ENCODE measurements around the gene DYNC2I2. TPM values are rescaled to one million over a fixed set of nuclear protein-coding genes. Genes with fewer than 3 reads are reported as not detected.

DYNC2I2 gene
- total RNA-seq, 2 donors from 2014 or later, result 87.8 to 119 TPM

DNA sequence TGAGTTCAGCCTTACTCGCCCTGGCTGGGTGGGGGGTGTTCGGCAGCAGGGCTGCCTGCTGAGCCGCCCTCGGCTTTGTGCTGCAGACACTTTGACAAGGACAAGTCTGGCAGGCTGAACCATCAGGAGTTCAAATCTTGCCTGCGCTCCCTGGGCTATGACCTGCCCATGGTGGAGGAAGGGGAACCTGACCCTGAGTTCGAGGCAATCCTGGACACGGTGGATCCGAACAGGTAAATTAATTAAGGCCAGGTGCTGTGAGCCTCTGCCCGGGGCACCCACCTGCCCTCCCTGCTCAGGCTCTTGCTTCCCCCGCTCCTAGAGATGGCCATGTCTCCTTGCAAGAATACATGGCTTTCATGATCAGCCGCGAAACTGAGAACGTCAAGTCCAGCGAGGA is 24.2 kb downstream of the DYNC2I2 start:
- Histone ChIP-seq H3K27me3 (ENCODE audit: control insufficient read depth, insufficient read depth, low read length, poor library complexity, severe bottlenecking) (no peaks in the 10 kb centered on the region), H3K9ac (ENCODE audit: extremely low read depth, low read length, poor library complexity, severe bottlenecking) (no peak overlapping the region), H3K36me3 (ENCODE audit: control insufficient read depth, insufficient read depth, low read length) (peaks cover 58% of the 10 kb centered on the region), H3K4me3 (ENCODE audit: low read length) (no peak overlapping the region), H3K4me1 (ENCODE audit: control insufficient read depth, insufficient read depth, low read length) (peaks cover 6% of the 10 kb centered on the region), H3K27ac (ENCODE audit: low read depth, low read length) (no peak overlapping the region), H3K9me3 (ENCODE audit: control insufficient read depth, low read length) (no peaks in the 10 kb centered on the region)
- Mint-ChIP-seq H3K4me3 (no peak overlapping the region), H3K27me3 (ENCODE audit: insufficient read depth) (no peaks in the 10 kb centered on the region), H3K9me3 (no peaks in the 10 kb centered on the region), H3K27ac (no peak overlapping the region), H3K36me3 (ENCODE audit: low read depth) (peaks cover 61% of the 10 kb centered on the region), H3K4me1 (peaks cover 2% of the 10 kb centered on the region)
- no peak for DNase-seq
- 95 to 99% methylated on average over 8 to 14 of the region's 14 CpGs for WGBS, 2 experiments (ENCODE audit: insufficient coverage in 1 of 2, insufficient read length in 1 of 2)
- TF ChIP-seq, protein P1, sequence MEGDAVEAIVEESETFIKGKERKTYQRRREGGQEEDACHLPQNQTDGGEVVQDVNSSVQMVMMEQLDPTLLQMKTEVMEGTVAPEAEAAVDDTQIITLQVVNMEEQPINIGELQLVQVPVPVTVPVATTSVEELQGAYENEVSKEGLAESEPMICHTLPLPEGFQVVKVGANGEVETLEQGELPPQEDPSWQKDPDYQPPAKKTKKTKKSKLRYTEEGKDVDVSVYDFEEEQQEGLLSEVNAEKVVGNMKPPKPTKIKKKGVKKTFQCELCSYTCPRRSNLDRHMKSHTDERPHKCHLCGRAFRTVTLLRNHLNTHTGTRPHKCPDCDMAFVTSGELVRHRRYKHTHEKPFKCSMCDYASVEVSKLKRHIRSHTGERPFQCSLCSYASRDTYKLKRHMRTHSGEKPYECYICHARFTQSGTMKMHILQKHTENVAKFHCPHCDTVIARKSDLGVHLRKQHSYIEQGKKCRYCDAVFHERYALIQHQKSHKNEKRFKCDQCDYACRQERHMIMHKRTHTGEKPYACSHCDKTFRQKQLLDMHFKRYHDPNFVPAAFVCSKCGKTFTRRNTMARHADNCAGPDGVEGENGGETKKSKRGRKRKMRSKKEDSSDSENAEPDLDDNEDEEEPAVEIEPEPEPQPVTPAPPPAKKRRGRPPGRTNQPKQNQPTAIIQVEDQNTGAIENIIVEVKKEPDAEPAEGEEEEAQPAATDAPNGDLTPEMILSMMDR (conservative IDR thresholded peaks at IDR 0.05), result no peak

DNA sequence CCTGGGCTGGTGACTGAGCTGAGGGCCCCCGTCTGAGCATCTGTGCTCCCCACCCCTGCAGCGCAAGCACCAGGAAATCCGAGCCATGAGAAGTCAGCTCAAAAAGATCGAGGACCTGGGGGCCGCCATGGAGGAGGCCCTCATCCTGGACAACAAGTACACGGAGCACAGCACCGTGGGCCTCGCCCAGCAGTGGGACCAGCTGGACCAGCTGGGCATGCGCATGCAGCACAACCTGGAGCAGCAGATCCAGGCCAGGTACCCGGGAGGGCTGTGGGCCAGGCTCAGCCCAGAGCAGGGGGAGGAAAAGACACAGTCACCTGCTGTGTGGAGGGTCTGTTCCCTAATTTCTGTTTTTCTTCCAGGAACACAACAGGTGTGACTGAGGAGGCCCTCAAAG is 24.6 kb downstream of the DYNC2I2 start:
- no peak overlapping the region for H3K27ac ChIP-seq (ENCODE audit: low read depth, low read length)
- no peaks in the 10 kb centered on the region for H3K27me3 ChIP-seq (ENCODE audit: control insufficient read depth, insufficient read depth, low read length, poor library complexity, severe bottlenecking)
- no peak overlapping the region for H3K9ac ChIP-seq (ENCODE audit: extremely low read depth, low read length, poor library complexity, severe bottlenecking)
- Mint-ChIP-seq H3K27me3 (ENCODE audit: insufficient read depth) (no peaks in the 10 kb centered on the region), H3K27ac (peak overlapping the region; percentile 44), H3K36me3 (ENCODE audit: low read depth) (peaks cover 62% of the 10 kb centered on the region), H3K4me3 (no peak overlapping the region), H3K9me3 (no peaks in the 10 kb centered on the region), H3K4me1 (peaks cover 2% of the 10 kb centered on the region)
- no peaks in the 10 kb centered on the region for H3K9me3 ChIP-seq (ENCODE audit: control insufficient read depth, low read length)
- TF ChIP-seq, protein P1 (conservative IDR thresholded peaks at IDR 0.05), result no peak
- DNase-seq, result no peak
- WGBS, 2 experiments (ENCODE audit: insufficient coverage in 1 of 2, insufficient read length in 1 of 2), result 96 to 97% methylated on average over 9 to 10 of the region's 10 CpGs
- H3K36me3 ChIP-seq (ENCODE audit: control insufficient read depth, insufficient read depth, low read length), result peaks cover 63% of the 10 kb centered on the region
- peaks cover 6% of the 10 kb centered on the region for H3K4me1 ChIP-seq (ENCODE audit: control insufficient read depth, insufficient read depth, low read length)
- no peak overlapping the region for H3K4me3 ChIP-seq (ENCODE audit: low read length)

DNA sequence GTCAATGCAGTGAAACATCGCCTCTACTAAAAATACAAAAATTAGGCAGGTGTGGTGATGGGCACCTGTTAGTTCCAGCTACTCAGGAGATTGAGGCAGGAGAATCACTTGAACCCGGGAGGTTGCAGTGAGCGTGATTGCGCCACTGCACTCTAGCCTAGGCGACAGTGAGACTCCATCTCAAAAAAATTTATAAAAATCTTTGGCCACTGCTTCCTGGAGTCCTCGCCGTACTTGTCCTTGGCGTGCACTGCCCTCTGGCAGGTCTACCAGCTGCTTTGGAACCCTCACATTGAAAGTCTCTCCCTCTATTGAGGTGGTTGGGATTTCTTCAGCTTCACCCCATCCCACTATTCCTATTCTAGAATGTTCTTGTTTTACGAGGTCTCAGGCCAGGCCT is 25.0 kb downstream of the DYNC2I2 start:
- H3K27me3 ChIP-seq (ENCODE audit: control insufficient read depth, insufficient read depth, low read length, poor library complexity, severe bottlenecking), result no peaks in the 10 kb centered on the region
- Mint-ChIP-seq H3K9me3 (no peaks in the 10 kb centered on the region), H3K27me3 (ENCODE audit: insufficient read depth) (no peaks in the 10 kb centered on the region), H3K27ac (peak overlapping the region; percentile 44), H3K4me1 (peaks cover 2% of the 10 kb centered on the region), H3K4me3 (no peak overlapping the region), H3K36me3 (ENCODE audit: low read depth) (peaks cover 63% of the 10 kb centered on the region)
- H3K27ac ChIP-seq (ENCODE audit: low read depth, low read length), result no peak overlapping the region
- peaks cover 67% of the 10 kb centered on the region for H3K36me3 ChIP-seq (ENCODE audit: control insufficient read depth, insufficient read depth, low read length)
- H3K4me1 ChIP-seq (ENCODE audit: control insufficient read depth, insufficient read depth, low read length), result peaks cover 6% of the 10 kb centered on the region
- no peak overlapping the region for H3K4me3 ChIP-seq (ENCODE audit: low read length)
- H3K9ac ChIP-seq (ENCODE audit: extremely low read depth, low read length, poor library complexity, severe bottlenecking), result no peak overlapping the region
- DNase-seq, result no peak
- no peaks in the 10 kb centered on the region for H3K9me3 ChIP-seq (ENCODE audit: control insufficient read depth, low read length)
- TF ChIP-seq, protein P1 (conservative IDR thresholded peaks at IDR 0.05), result no peak
- WGBS, 2 experiments (ENCODE audit: insufficient coverage in 1 of 2, insufficient read length in 1 of 2), result 95 to 96% methylated on average over 5 to 9 of the region's 9 CpGs

Measured in endodermal cell (in vitro differentiated cells).